OCI-LY3 (cell line): ENCODE data around the gene CHST11.

ENCODE experiments used
- H2AFZ ChIP-seq: fragments of 200-600, 300-600 bp; shearing (Covaris generic); 2 replicates; pipeline ENCODE4 v1.6.0; 2014; ENCODE audit warnings: antibody characterized with exemption, low read depth, low read length
- H3K27ac ChIP-seq: fragments of 200-600, 300-600 bp; sonication (generic); 2 replicates; pipeline ENCODE4 v1.5.1; 2014; ENCODE audit warnings: mild to moderate bottlenecking, low read length, moderate library complexity, mixed read lengths
- H3K27me3 ChIP-seq: fragments of 200-600, 300-600 bp; sonication (generic); 2 replicates; pipeline ENCODE4 v1.6.1; 2014; ENCODE audit warnings: low read depth, low read length, mixed read lengths
- H3K36me3 ChIP-seq: fragments of 200-600, 300-600 bp; sonication (generic); replicated peaks from 2 replicates; pipeline ENCODE3; 2014; ENCODE audit warnings: low read depth, low read length, mixed read lengths
- H3K4me1 ChIP-seq: fragments of 300-600, 200-600 bp; sonication (generic); 2 replicates; pipeline ENCODE4 v1.6.1; 2014; ENCODE audit warnings: low read length, mixed read lengths
- H3K4me2 ChIP-seq: fragments of 200-600, 300-600 bp; sonication (generic); 2 replicates; pipeline ENCODE4 v1.6.1; 2014; ENCODE audit warnings: low read length, mixed read lengths
- H3K4me3 ChIP-seq: fragments of 300-600, 200-600 bp; sonication (generic); 2 replicates; pipeline ENCODE4 v1.5.1; 2014; ENCODE audit warnings: antibody characterized with exemption, mild to moderate bottlenecking, low read length, moderate library complexity
- H3K79me2 ChIP-seq: fragments of 300-600, 200-600 bp; shearing (Covaris generic); 2 replicates; pipeline ENCODE4 v1.6.1; 2014; ENCODE audit warnings: mild to moderate bottlenecking, low read length, mixed read lengths
- H3K9ac ChIP-seq: fragments of 300-600, 200-600 bp; shearing (Covaris generic); 2 replicates; pipeline ENCODE4 v1.6.0; 2014; ENCODE audit warnings: mild to moderate bottlenecking, low read length, moderate library complexity
- H3K9me3 ChIP-seq: fragments of 200-600, 300-600 bp; shearing (Covaris generic); 2 replicates; pipeline ENCODE4 v1.6.1; 2014; ENCODE audit warnings: low read length, mixed read lengths; ENCODE audit not compliant: insufficient read depth
- H4K20me1 ChIP-seq: fragments of 200-600, 300-600 bp; sonication (generic); 2 replicates; pipeline ENCODE4 v1.6.1; 2016; ENCODE audit warnings: low read length, mixed read lengths; ENCODE audit not compliant: insufficient read depth
- CTCF ChIP-seq: fragments of 200-600, 300-600 bp; sonication (generic); IDR thresholded peaks from 2 replicates; pipeline ENCODE4 v1.5.1; 2014; ENCODE audit warnings: antibody characterized with exemption, low read length, low read depth
- EZH2phosphoT487 ChIP-seq: fragments of 200-600 bp; shearing (Covaris generic); IDR thresholded peaks from 2 replicates; pipeline ENCODE4 v1.6.1; 2018; ENCODE audit warnings: antibody characterized with exemption, mixed run types, low read depth

CHST11 gene

GRCh38 chr12:104761091-104761490, 304.3 kb downstream of the CHST11 start:
- Histone ChIP-seq H3K9ac (no peak overlapping the region), H3K36me3 (no peaks in the 10 kb centered on the region), H3K4me1 (peaks cover 25% of the 10 kb centered on the region), H3K79me2 (no peaks in the 10 kb centered on the region), H3K9me3 (no peaks in the 10 kb centered on the region), H3K27me3 (peaks cover 27% of the 10 kb centered on the region), H3K4me2 (no peak overlapping the region), H3K27ac (no peak overlapping the region), H2AFZ (no peak overlapping the region), H3K4me3 (no peak overlapping the region), H4K20me1 (peaks cover 3% of the 10 kb centered on the region; the same call in 1 of the 2 replicates)
- no peak for TF ChIP-seq EZH2phosphoT487
- no peak for TF ChIP-seq CTCF

- Histone ChIP-seq H3K27me3 (peaks cover 27% of the 10 kb centered on the region), H3K36me3 (no peaks in the 10 kb centered on the region), H3K27ac (no peak overlapping the region), H3K4me3 (no peak overlapping the region), H4K20me1 (peaks cover 3% of the 10 kb centered on the region; the same call in 1 of the 2 replicates), H3K9me3 (no peaks in the 10 kb centered on the region), H3K9ac (no peak overlapping the region), H3K4me1 (peaks cover 25% of the 10 kb centered on the region), H3K79me2 (no peaks in the 10 kb centered on the region), H3K4me2 (no peak overlapping the region), H2AFZ (no peak overlapping the region)
- TF ChIP-seq CTCF (no peak), EZH2phosphoT487 (no peak)
Measured at GRCh38 chr12:104761611-104762010, 304.9 kb downstream of the CHST11 start.

GRCh38 chr12:104763168-104763805, 306.5 kb downstream of the CHST11 start:
- peaks cover 26% of the 10 kb centered on the region for H3K4me1 ChIP-seq
- H3K4me2 ChIP-seq, result peak overlapping the region; percentile 63
- H4K20me1 ChIP-seq, result peaks cover 3% of the 10 kb centered on the region; the same call in 1 of the 2 replicates
- H3K36me3 ChIP-seq, result no peaks in the 10 kb centered on the region
- H3K27ac ChIP-seq, result no peak overlapping the region
- H3K9me3 ChIP-seq, result no peaks in the 10 kb centered on the region
- H3K79me2 ChIP-seq, result no peaks in the 10 kb centered on the region
- TF ChIP-seq CTCF (no peak), EZH2phosphoT487 (no peak)
- H2AFZ ChIP-seq, result no peak overlapping the region
- no peak overlapping the region for H3K4me3 ChIP-seq
- no peak overlapping the region for H3K9ac ChIP-seq
- peaks cover 27% of the 10 kb centered on the region for H3K27me3 ChIP-seq

- peaks cover 27% of the 10 kb centered on the region for H3K27me3 ChIP-seq
- peak overlapping the region; percentile 79 for H3K4me2 ChIP-seq
- no peak for TF ChIP-seq EZH2phosphoT487
- no peak for TF ChIP-seq CTCF
- peaks cover 3% of the 10 kb centered on the region; the same call in 1 of the 2 replicates for H4K20me1 ChIP-seq
- no peaks in the 10 kb centered on the region for H3K9me3 ChIP-seq
- no peaks in the 10 kb centered on the region for H3K36me3 ChIP-seq
- H3K4me3 ChIP-seq, result peak overlapping the region; percentile 60
- no peak overlapping the region for H3K9ac ChIP-seq
- no peak overlapping the region for H3K27ac ChIP-seq
- H3K4me1 ChIP-seq, result peaks cover 30% of the 10 kb centered on the region
- H2AFZ ChIP-seq, result no peak overlapping the region
- no peaks in the 10 kb centered on the region for H3K79me2 ChIP-seq
Measured at GRCh38 chr12:104764225-104765091, 307.7 kb downstream of the CHST11 start.
